GM19455 (cell line): ENCODE results near the gene VILL.
"Not testable (repeated sequence)": the region's sequence is repeated elsewhere in the genome, so short reads cannot be mapped to it uniquely, and the experiment has no call there.

Experiments
- ATAC-seq: cut with Tn5 transposase; IDR thresholded peaks from one replicate; pipeline ENCODE4 v1.9.1; 2021; ENCODE audit not compliant: unreplicated experiment

The VILL gene

DNA sequence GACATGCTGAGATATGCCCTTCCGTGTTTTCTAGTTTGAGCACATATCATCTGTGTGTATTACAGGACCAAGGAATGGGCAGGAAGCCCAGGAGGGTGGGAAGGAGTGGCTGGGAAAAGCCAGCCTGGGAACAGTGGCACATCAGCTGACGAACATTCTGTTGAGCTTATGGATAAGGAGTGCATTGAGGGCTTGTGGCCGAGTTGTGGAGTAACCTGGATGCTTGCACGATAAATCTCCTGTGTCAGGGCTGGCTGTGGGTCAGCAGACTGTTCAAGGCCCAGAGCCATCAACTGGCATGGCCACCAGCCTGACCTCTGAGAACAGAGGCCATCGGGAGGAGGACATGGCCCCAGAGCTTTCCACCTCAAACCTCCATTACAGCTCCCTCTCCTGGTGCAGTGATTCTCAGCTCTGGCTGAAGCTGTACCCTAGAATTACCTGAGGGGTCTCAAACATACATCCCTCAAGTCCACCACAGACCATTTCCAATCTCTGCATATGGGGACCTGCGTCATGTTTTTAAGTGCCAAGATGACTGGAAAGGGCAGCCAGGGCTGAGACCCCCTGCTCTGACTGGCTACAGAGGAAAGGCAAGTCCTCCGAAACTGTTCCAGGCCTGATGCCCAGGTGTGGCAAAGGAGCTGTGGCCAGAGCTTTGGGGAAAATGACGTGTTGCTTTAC lies 4.8 kb upstream of the VILL start:
- no peak for ATAC-seq

DNA sequence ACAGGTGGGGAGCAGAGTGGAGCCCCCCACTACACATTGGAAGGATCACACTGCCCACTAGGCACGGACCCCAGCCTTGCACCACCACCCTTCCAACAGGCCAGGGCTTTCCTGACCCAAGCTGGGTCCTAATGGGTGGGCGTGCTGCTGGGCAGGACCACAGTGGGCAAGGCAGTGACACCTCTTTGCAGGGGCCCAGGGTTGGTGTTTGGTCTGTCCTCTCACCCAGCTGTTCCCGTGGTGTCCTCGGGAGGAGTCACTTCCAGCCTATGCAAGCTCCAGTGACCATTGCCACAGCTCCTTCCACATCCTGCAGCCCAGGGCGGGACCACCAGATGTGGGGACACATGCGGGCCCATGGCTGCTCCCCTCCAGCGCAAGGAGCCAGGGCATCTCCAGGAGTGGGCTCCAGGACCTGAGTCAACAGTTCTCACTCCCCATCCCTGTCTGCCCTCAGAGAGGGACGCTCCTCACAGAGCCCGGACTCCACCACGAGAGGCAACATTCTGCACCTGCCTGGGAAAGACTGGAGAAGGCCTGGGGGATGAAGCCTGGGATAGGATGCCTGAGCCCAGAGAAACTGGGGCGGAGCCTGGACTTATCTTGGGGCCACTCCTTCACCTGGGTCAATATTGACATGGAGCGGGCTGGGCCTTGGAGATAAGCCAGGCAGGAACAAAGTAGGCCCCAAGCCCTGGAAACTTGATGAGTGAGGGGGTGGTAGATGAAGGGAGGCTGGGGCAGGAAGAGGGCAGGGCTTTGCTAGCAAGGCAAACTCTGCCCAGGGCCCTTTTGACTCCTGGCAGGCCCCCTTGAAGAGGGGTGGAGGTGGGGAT lies 3.9 kb upstream of the VILL start:
- ATAC-seq = no peak

DNA sequence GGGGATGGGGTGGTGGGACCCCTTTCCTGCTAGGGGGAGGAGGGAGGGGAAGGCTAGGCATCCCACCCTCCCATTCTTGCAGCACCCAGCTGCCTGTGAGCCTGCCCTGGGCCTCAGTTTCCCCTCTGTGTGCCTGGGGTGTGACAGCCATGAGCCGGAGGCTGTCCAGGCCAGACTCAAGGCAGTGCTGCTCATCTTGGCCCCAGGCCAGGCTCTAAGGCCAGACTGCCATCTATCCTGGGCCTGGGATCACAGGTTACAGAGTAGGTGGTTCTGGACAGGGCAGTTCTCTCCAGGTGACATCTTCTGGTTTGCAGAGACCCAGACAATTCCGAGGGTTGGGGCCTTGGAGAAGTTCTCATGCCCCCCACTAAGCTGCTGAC lies 3.3 kb upstream of the VILL start:
- no peak for ATAC-seq

DNA sequence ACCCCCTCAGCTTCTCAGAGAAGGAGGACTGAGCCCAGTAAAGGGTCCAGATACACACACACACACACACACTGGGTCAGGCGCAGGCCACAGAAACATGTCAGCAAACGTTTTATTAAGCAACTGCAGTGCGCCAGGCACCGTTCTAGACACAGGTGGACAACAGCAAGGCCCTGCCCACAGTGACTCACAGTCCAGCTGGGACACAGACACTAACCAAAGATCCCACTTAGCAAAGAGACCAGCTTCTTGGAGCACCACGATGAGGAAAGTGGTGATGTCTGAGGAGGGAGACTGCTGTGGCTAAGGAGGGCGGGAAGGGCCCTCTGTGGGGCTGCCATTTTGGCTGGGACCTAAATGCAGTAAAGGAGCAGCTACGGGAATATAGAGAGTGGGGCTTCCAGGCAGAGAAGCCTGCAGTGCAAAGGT lies 2.8 kb upstream of the VILL start:
- ATAC-seq = no peak

GRCh38 chr3:37988376-37988775 lies 2.2 kb upstream of the VILL start:
- not testable (repeated sequence) for ATAC-seq

DNA sequence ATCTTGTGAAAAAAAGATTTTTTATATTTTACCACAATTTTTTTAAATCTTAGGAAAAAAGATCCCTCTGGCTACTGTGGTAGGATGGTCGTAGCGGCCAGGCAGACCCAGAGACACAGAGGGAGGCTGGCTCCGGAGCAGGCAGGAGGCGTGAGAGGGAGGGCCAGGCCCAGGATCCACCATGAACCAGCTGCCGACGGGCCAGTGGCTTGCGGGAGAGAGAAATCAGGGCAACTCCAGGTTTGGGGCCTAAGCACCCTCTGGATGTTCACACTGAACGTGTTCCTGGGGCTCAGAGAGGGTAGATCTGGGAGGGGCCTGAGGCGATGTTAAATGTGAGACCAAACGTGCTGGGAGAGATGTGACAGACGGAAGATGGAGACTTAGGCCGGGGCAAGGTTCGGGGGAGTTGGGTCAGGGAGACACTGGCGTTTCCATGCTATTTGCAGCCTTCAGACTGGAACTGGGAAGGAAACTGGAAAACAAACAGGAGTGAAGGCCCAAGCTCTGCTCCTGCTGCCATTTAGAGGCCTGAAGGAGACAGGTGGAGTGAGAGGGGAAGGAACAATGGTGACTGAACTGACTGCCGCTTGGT lies 1.6 kb upstream of the VILL start:
- no peak for ATAC-seq

DNA sequence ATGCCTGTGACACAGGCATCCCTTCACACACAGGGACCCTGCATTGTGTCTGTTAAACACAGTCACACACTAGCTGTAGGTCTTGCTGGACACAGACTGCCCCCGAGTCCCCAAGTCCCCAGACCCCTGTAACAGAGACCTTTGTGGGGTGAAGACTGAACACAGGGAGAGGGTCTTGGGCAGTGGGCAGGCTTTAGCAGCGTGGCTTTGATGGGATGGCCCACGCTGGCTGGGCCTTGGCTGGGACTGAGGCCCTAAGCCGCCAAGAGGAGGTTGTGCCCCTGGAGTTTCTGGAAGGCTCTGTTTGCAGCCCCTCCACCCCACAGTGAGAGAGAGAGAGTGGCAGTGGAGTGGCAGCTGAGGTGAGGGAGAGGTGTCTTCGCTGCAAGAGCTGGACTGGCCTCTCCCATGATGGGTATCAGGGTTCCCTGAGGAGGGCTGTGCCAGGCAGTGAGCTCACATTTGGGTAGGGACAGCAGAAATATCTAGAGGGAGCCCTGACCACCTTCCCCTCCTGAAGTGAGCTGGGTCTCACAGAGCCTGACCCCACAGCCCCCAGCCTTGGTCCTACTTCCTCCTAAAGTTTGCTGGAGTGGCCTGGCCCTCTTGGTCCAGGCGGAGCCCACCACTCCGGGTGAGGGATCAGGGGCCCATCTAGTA lies 635 bp upstream of the VILL start:
- ATAC-seq = no peak

DNA sequence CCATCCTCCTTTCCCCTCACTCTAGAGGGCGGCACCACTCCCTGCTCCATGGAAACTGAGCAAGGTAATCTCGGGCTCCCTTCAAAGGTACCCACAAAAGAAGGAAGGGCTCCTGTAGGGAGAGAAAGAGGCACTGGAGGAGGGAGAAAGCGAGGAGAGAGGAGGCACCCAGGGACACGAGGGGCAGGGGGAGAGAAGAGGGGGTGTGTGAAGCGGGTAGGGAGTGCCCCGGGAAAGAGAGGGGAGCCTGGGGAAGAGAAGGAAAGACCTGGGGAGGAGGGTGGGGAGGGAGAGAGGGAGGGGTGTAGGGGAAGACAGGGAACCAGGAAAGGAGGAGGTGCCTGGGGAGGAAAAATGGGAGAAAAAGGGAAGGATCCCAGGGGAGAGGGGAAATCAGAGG lies 523 bp downstream of the VILL start:
- ATAC-seq = no peak

GRCh38 chr3:37991823-37992222 lies 1.2 kb downstream of the VILL start:
- ATAC-seq = no peak

DNA sequence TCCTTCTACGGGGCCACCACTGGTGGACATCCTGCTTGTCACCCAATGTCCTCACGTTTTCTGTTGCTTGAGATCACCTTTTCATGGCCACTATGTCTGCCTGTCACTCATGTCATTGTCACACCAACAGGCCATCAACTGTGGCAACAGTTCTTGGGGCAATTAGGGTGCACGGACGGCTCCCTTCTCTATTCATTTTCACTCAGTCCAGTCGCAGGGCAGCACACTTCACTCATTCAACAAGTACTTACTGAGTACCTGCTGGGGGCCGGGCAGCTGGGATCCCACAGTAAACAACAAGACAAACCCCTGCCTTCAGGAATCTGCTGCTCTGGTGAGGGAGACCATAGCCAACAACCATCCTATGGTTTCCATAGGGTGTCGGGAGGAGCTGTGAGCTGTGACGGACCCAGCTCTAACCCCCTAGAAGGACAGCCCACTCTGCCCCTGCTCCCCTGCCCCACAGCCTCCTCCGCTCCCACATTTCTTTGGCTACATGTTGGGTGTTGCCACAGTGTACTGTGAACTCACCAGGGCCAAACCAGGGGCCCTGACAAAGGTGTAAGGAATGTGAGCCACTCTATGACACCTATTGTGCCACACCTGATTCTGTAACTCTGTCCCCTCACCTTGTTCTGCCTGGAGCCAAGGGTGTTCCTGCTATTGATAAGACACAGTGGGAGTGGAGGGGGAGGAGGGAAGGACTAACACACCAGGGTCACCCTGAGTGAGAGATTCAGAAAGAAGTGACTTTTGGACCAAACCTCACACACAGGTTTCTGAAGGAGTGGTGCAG lies 1.9 kb downstream of the VILL start:
- ATAC-seq = no peak

DNA sequence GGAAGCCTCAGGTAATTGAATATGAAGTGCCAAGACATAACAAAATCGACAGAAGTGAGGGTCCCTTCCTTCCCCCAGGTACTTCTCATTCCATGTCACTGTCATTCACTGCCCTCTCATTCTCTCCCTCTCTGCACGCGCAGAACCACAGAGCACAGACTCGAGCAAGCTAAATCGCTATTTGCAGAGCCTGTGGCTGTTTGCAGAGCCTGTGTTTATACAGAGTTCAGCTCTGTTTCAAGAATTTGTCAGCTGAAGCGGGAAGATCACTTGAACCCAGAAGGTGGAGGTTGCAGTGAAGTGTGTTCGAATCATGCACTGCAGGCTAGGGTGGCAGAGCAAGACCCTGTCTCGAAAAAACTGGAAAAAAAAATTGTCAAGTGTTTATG lies 2.5 kb downstream of the VILL start:
- ATAC-seq = no peak

DNA sequence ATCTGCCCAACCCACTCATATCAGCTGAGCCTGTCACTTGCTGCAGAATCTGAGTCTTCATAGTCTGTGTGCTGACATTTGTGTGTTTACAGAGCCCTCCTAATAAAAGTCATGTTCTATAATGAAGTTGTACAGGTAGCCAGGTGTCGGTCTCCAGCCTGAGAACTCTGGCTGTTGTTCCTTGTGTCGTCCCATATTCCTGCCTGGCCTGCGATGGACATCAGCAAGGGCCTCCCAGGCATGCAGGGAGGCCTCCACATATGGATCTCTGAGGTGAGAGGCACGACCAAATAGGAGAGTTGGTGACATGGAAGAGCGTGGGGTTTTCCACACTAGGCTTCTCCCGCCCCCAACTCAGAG lies 2.9 kb downstream of the VILL start:
- ATAC-seq = no peak

GRCh38 chr3:37993820-37994638 lies 3.4 kb downstream of the VILL start:
- ATAC-seq = peak; percentile 60

- no peak for ATAC-seq
Measured at GRCh38 chr3:37994639-37994972, 4.0 kb downstream of the VILL start.

DNA sequence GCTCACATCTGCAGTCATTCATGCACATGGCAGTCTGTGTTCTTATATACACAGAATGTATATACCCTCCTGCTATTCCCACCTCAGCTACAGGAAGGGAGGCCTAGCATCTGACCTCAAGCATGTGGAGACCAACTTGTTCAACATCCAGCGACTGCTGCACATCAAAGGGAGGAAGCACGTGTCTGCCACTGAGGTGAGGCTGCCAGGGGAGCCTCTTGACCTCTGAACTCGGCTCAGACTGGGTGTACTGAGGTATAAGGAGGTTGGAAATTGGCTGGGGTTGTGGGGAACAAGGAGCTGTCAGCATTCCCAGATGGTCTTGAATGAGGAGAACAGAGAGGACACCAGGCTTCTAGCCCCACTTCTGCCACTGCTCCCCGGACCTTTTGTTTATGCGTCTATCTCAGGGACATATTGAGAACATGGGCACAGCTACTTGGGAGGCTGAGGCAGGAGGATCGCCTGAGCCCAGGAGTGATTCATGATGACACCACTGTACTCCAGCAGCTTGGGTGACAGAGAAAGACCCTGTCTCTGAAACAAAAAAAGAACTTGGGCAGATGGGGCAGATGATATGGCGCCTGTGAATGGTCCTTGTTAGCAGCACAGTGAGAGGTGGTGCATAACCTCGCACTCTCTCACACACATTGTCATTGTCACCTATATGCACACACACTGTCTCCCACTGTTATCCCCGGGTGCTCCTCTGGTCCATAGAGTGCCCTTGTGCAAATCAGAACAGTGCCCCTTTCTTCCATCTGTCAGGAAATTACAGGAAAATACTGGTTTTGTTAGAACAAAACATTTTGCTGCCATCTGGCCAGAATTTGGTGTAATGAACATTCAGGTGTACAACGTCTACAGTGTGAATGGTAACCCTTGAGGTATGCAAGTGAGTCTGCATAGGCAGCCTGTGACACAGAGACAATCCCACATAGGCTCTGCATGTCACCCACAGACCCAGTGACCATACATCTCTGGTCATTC lies 5.4 kb downstream of the VILL start:
- ATAC-seq = no peak

- peak; percentile 50 for ATAC-seq
Measured at GRCh38 chr3:37996785-37997301, 6.3 kb downstream of the VILL start.

- no peak for ATAC-seq
Measured at GRCh38 chr3:37997342-37997741, 6.8 kb downstream of the VILL start.

DNA sequence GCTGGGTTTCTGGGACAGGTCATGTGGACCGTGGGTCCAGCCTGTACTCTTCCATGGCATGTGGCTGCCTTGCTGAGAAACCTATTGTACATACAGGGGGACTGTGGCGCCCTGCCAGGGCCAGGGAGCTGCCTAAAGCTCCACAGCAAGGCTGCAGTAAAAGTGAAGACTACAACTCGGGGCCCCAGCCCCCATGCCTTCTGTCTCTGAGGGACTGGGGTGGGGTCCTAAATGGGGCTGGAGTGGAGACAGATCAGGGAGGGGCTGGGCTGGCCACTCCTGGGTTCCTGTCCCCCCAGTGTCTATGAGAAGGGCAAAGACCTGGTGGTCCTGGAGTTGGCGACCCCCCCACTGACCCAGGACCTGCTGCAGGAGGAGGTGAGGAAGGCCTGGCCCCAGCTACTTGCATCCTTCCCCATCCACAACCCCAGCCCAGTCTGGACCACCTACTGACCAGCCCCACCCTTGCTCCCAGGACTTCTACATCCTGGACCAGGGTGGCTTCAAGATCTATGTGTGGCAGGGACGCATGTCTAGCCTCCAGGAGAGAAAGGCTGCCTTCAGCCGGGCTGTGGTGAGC lies 7.3 kb downstream of the VILL start:
- ATAC-seq = no peak
